Posterior vena cava (tissue), 2 donors: Measurements from ENCODE around the gene FITM1. TPM values are rescaled to one million over a fixed set of nuclear protein-coding genes. Genes with fewer than 3 reads are reported as not detected.

Source experiments
- DNase-seq: peaks from one replicate; pipeline ENCODE4 v3.0.0-alpha.2; 2020; ENCODE audit warnings: low spot score
- intact Hi-C, 2 donors: fragments of 100-400 bp; cut with DNase I; formaldehyde crosslinking; loops; one replicate each; pipeline versions ENCODE4 v1.14.1 to v1.14.2; 2022 to 2023
- long read RNA-seq, 2 donors: library from polyadenylated mRNA; unstranded; transcript quantifications; one replicate each; pipeline ENCODE4 v2.0.0, GENCODE V29; 2020 to 2021
- total RNA-seq, 2 donors: library from RNA; stranded (reverse); fragmentation: NEBNext Ultra II Directional; extraction: Animal tissue kit (Norgen Biotek cat#: 25700); gene quantifications; one replicate each; pipeline ENCODE4 v1.2.1, GENCODE V29; 2021
- donor health status: DM: yes; HTN: yes; CAD: no.
- donor health status: DM: yes; HTN: yes; CAD: no.

The FITM1 gene
- total RNA-seq = under 1 TPM in 1 of 2 donors, not detected in 1; 0.38 TPM
- long read RNA-seq, donor 1 = 0 reads
- long read RNA-seq, donor 2, partial matches to known transcripts = 0 of 2 reads
- long read RNA-seq, donor 2, other reads (novel, unspliced or antisense) = 0 of 2 reads

- no peak for DNase-seq
These were observed at the start of gene FITM1 for GRCh38 chr14:24130380-24130716. Gene FITM1 (plus strand): TSS chr14:24130659. CDS start chr14:24131564, 905 bp downstream.

GRCh38 chr14:24080888-24081738 is 49.3 kb upstream of the FITM1 start:
- intact Hi-C loops = no loop called here
- DNase-seq = no peak

More at GRCh38 chr14:24130380-24130716, at the start of gene FITM1:
- intact Hi-C loops = no loop called here

GRCh38 chr14:24081739-24082211 is 48.7 kb upstream of the FITM1 start:
- no peak for DNase-seq
- intact Hi-C loops = no loop called here

DNA sequence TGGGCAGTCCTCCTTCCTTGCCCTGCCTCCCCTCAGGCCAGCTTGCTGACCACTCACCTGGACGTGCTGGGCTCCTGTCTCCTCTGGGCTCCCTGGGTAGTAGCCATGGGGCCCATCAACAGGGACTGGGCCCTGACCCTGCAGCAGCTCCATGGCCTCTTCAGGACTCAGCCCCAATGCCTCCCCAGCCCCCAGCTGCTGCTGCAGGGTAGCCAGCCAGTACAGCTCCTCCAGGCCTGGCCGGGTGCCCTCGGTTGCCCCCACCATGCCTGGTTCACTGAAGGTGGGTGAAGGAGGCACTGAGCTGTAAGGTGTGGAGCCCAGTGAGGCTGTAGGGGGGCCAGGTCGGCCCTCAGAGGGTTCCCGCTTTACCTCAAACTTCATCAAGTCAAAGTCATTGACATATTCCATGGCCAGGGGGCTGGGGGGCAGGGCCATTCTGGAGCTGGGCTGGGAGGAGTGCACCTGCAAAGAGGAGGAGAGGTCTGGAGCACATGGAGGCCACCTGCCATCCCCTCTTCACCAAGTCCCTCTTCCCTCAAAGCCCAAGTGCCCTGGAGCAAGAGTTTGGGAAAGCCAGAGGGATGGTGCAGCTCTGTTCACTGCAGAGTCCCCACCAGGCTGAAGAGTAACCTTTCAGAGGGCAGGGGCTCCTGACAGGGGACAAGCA is 47.9 kb upstream of the FITM1 start:
- intact Hi-C loops = no loop called here
- no peak for DNase-seq

- intact Hi-C loops = no loop called here
- DNase-seq = no peak
These were observed 47.0 kb upstream of the FITM1 start for GRCh38 chr14:24083462-24083861.

GRCh38 chr14:24084440-24084839 is 46.0 kb upstream of the FITM1 start:
- DNase-seq = no peak
- intact Hi-C loops = no loop called here

DNA sequence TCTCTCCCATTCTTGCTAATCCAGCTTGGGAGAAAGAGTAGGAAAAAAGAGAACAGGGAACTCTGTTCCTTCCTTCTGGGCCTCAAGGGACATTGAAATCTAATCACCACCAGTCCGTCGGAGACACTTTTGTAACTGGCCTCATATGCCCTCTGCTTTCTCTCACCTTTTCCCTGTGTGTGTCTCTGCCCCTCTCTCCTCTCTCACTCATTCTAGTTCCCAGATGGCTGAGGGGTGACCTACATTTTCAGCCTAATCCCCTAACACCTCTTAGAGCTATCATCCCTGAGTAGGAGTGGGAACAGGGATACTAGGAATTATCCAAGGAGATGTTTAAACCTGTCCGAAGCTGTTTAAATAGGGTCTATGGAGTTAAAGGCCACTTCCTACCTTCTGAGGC is 45.2 kb upstream of the FITM1 start:
- no peak for DNase-seq
- intact Hi-C loops = no loop called here

DNA sequence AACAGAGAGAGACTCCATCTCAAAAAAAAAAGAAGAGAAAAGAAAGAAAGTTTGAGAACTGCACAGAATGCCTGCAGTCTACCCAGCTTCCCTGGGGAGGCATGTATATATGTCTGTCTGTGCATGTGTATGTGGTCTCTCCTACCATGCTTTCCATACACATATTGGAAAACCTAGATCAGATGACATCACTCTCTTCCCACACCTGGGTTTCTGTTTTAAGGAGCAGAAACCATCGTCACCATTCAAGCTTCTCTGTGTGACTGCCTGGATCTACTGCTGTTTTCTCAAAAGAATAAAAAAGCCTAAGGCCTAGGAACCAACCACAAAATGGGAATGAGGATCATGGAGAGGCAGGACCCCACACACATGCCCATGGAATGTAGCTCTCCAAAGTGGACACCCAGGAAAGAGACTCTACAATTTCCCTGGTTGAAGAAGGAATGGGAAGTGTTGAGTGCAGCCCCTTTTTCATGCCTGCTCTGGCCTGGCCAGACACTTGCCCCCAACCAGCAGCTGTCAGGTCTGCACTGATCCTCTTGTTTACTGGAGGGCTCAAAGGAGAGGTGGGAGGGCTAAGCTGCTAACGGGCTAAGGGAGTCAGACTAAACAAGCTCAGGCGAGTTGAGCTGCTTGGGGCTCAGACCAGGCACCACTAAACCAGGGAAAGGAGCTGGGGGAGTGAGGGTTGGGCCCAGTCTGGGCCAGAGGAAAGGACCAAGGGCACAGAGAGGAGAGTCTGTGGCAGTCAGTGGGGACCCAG is 44.1 kb upstream of the FITM1 start:
- DNase-seq = no peak
- intact Hi-C loops = no loop called here

DNA sequence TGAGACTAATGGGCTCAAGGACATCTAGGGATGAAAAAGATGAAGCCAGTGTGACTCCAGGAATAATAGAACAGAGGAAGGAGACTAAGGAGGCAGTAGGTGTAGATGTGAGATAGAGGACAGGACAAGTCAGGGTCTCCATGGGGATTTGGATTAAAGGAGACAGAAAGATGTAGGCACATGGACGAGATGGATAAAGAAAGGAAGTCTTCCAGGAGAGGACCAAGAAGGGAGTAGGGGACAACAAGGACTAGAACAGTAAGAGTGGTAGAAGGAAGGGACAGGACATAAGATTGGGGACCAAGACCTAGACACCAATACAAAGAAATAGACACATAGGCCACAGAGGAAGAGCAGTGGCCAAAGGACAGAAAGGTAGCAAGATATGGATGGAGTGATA is 43.5 kb upstream of the FITM1 start:
- no peak for DNase-seq
- intact Hi-C loops = no loop called here

GRCh38 chr14:24088095-24088494 is 42.4 kb upstream of the FITM1 start:
- no peak for DNase-seq
- intact Hi-C loops = no loop called here

- intact Hi-C loops = loop anchor here in 1 of 2 donors (2.0 kb wide), 1 partner anchor 29 kb away; no protein-coding TSS in a partner anchor
- no peak for DNase-seq
These were observed 40.6 kb upstream of the FITM1 start for GRCh38 chr14:24089890-24090289.

GRCh38 chr14:24092110-24092504 is 38.4 kb upstream of the FITM1 start:
- intact Hi-C loops = no loop called here
- DNase-seq = no peak

- DNase-seq = no peak
These were observed 37.8 kb upstream of the FITM1 start for GRCh38 chr14:24092505-24093206.

GRCh38 chr14:24093207-24093900 is 37.1 kb upstream of the FITM1 start:
- intact Hi-C loops = no loop called here

More at GRCh38 chr14:24092505-24093206, 37.8 kb upstream of the FITM1 start:
- intact Hi-C loops = no loop called here

DNA sequence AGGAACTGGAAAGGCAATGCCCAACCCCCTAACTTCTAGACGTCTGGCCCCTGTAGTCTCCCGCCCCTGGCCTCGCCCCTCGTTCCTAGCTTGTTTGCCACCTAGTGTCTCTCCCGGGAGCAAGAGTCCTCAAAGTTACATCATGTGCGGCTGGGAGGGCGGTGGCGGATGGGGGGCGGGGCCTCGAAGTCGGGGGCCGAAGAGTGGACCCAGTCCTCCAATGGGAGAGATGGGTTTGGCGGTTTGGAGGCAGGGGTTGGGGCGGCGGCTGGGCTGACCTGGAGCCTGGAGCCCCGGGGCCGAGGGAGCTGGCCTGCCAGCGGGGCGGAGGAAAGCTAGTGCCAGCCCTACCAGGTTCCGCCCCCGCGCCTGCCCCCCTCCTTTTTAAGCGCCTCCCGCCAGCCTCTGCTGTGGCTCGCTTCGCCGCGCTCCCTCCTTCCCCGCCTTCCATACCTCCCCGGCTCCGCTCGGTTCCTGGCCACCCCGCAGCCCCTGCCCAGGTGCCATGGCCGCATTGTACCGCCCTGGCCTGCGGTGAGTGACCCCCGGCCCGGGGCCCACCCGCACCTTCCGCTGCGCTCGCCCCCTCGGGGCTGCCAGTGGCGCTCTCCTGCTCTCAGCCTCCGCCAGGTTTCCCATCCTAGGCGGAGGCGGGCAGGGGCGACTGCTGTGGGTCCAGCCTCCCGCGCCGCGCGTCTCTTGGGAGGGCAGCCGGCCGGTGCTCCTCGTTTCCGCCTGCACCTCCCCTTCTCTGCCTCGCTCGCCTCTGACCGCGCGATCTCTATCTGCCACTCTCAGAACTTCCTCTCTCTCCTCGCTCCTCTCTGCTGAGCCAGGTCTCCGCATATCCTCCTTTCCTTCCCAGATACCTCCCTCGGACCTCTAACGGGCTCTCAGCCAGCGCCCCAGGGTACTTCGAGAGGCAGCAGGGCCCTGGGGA is 36.3 kb upstream of the FITM1 start, which contains the start of gene PCK2:
Gene PCK2, plus strand, starts transcription at position 411 of the 940 bp plus-strand sequence. Its CDS starts 95 bp downstream, at position 506.
- DNase-seq = peak; percentile 98
- intact Hi-C loops = no loop called here

More at GRCh38 chr14:24093207-24093900, 37.1 kb upstream of the FITM1 start:
- no peak for DNase-seq

DNA sequence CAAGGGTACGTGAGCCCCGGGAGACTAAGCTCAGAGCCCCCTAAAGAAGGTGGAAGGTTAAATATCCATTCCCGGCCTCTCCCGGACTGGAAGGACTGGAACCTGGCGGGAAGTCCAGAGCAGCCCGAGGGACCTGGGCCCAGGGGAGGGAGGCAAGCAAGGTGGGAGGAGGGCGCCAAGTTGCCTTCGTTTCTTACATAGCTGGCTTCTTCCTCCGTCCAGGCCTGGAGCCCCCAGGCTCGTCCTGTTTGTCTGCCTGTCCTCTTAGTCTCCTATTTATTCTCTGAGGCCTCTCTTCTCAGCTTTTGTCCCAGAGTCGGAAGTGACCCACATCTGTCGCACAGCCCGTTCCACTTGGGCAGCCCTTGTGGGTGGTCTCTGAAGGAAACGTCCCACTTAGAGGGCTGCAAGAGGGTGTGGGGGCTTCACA is 35.6 kb upstream of the FITM1 start:
- intact Hi-C loops = no loop called here
- DNase-seq = no peak
